GM23338 (cell line): ENCODE results near the gene SMIM12. TPM values are rescaled to one million over a fixed set of nuclear protein-coding genes. Genes with fewer than 3 reads are reported as not detected.

ENCODE experiments used
- ATAC-seq: fragments of 200-7000 bp; cut with Tn5 transposase; 3 replicates; pipeline ENCODE4 v1.9.1; 2020
- DNase-seq: peaks from one replicate; pipeline ENCODE4 v3.0.0-alpha.2; 2015; ENCODE audit warnings: low spot score
- H2AFZ ChIP-seq: fragments of 200-600 bp; sonication (generic); 2 replicates; pipeline ENCODE4 v1.8.0; 2016; ENCODE audit warnings: antibody characterized with exemption, mild to moderate bottlenecking, moderate library complexity
- H3F3A ChIP-seq: fragments of 200-600 bp; sonication (generic); replicated peaks from 2 replicates; pipeline ENCODE4 v1.8.0; 2017; ENCODE audit warnings: antibody characterized with exemption, mixed run types, low read depth
- H3K27ac ChIP-seq: fragments of 200-600 bp; sonication (generic); 2 replicates; pipeline ENCODE4 v1.6.1; 2016; ENCODE audit warnings: low read depth
- H3K27me3 ChIP-seq: fragments of 200-600 bp; sonication (generic); 2 replicates; pipeline ENCODE4 v1.8.0; 2016; ENCODE audit warnings: mild to moderate bottlenecking, mixed run types, moderate library complexity; ENCODE audit not compliant: insufficient read depth
- H3K36me3 ChIP-seq: fragments of 200-600 bp; sonication (generic); 2 replicates; pipeline ENCODE4 v1.8.0; 2016; ENCODE audit warnings: mild to moderate bottlenecking; ENCODE audit not compliant: insufficient read depth
- H3K4me1 ChIP-seq: fragments of 200-600 bp; sonication (generic); 2 replicates; pipeline ENCODE4 v1.8.0; 2016; ENCODE audit warnings: mild to moderate bottlenecking, moderate library complexity; ENCODE audit not compliant: insufficient read depth
- H3K4me2 ChIP-seq: fragments of 200-600 bp; sonication (generic); 2 replicates; pipeline ENCODE4 v1.7.1; 2017; ENCODE audit warnings: mixed run types
- H3K4me3 ChIP-seq: fragments of 200-600 bp; sonication (generic); 2 replicates; pipeline ENCODE4 v1.6.1; 2016; ENCODE audit warnings: mixed run types
- H3K79me2 ChIP-seq: fragments of 200-600 bp; sonication (generic); replicated peaks from 2 replicates; pipeline ENCODE4 v1.8.0; 2017; ENCODE audit warnings: mild to moderate bottlenecking; ENCODE audit not compliant: insufficient read depth
- H3K9me2 ChIP-seq: fragments of 200-600 bp; sonication (generic); 2 replicates; pipeline ENCODE4 v1.8.0; 2017; ENCODE audit not compliant: insufficient read depth
- H4K20me1 ChIP-seq: fragments of 200-600 bp; sonication (generic); replicated peaks from 2 replicates; pipeline ENCODE4 v1.8.0; 2017; ENCODE audit warnings: mild to moderate bottlenecking; ENCODE audit not compliant: insufficient read depth
- H3K27ac Mint-ChIP-seq: 2 replicates; pipeline ENCODE4 v1.8.0; 2020; ENCODE audit warnings: inconsistent platforms, mild to moderate bottlenecking, moderate library complexity, mixed read lengths
- H3K27me3 Mint-ChIP-seq: 3 replicates; pipeline ENCODE4 v1.8.0; 2022; ENCODE audit warnings: low read depth, mild to moderate bottlenecking, moderate library complexity, mixed read lengths, inconsistent platforms; ENCODE audit not compliant: insufficient read depth, poor library complexity
- H3K36me3 Mint-ChIP-seq: 3 replicates; pipeline ENCODE4 v1.8.0; 2021; ENCODE audit warnings: low read depth, mild to moderate bottlenecking, inconsistent platforms, moderate library complexity, mixed read lengths
- H3K4me1 Mint-ChIP-seq: 3 replicates; pipeline ENCODE4 v1.8.0; 2020; ENCODE audit warnings: mild to moderate bottlenecking, inconsistent platforms, mixed read lengths
- H3K4me3 Mint-ChIP-seq: 3 replicates; pipeline ENCODE4 v1.8.0; 2021; ENCODE audit warnings: moderate library complexity, mild to moderate bottlenecking, inconsistent platforms, mixed read lengths
- H3K9me3 Mint-ChIP-seq: 3 replicates; pipeline ENCODE4 v1.8.0; 2020; ENCODE audit warnings: moderate library complexity, mild to moderate bottlenecking, inconsistent platforms, mixed read lengths
- CTCF ChIP-seq, 2 experiments: fragments of 200-600 bp in 1 of 2; sonication (generic) in 1 of 2; conservative IDR thresholded peaks; 2 replicates each; pipeline versions ENCODE4 v1.5.1 to v1.6.1; 2016 to 2017; ENCODE audit warnings: antibody characterized with exemption in 2 of 2, low read depth in 2 of 2, mild to moderate bottlenecking in 2 of 2, moderate library complexity in 1 of 2
- ETS1 ChIP-seq: IDR thresholded peaks from 2 replicates; pipeline ENCODE4 v1.6.1; 2016; ENCODE audit warnings: antibody characterized with exemption
- EZH2 ChIP-seq: fragments of 200-600 bp; sonication (generic); IDR thresholded peaks from one replicate; pipeline ENCODE4 v1.8.0; 2017; ENCODE audit warnings: antibody characterized with exemption, mild to moderate bottlenecking, low read depth; ENCODE audit not compliant: unreplicated experiment
- REST ChIP-seq: IDR thresholded peaks from one replicate; pipeline ENCODE4 v1.6.1; 2018; ENCODE audit warnings: antibody characterized with exemption; ENCODE audit not compliant: unreplicated experiment
- ZNF462 ChIP-seq: fragments of 250-450 bp; sonication (Bioruptor Pico); IDR thresholded peaks from 2 replicates; pipeline ENCODE4 v1.5.0; 2020; ENCODE audit warnings: mild to moderate bottlenecking, moderate library complexity
- polyA plus RNA-seq: library from polyadenylated mRNA; unstranded; fragments of >200 nt; fragmentation: Nextera tagmentation; extraction: Ambion mirVana; gene quantifications from 2 replicates; pipeline ENCODE4 v1.2.1, GENCODE V29; 2016
- total RNA-seq: library from RNA; depleted of rRNA; stranded (reverse); fragments of >200 nt; shearing (Covaris generic); gene quantifications from 2 replicates; pipeline ENCODE4 v1.2.3, GENCODE V29; 2014

The SMIM12 gene
- total and polyA plus RNA-seq, 2 experiments from 2014 or later = 22.7 to 25.3 TPM

- Histone ChIP-seq H3K9me2 (no peaks in the 10 kb centered on the region), H2AFZ (no peak overlapping the region), H3K27me3 (no peaks in the 10 kb centered on the region), H3F3A (no peaks in the 10 kb centered on the region), H3K79me2 (no peaks in the 10 kb centered on the region), H4K20me1 (no peaks in the 10 kb centered on the region), H3K4me3 (no peak overlapping the region), H3K4me2 (no peak overlapping the region), H3K27ac (no peak overlapping the region), H3K36me3 (no peaks in the 10 kb centered on the region), H3K4me1 (no peaks in the 10 kb centered on the region)
- Mint-ChIP-seq H3K4me1 (peaks cover 9% of the 10 kb centered on the region; the same call in 2 of the 3 replicates), H3K36me3 (no peaks in the 10 kb centered on the region; the same call in 2 of the 3 replicates), H3K9me3 (no peaks in the 10 kb centered on the region), H3K4me3 (no peak overlapping the region), H3K27me3 (peaks cover 3% of the 10 kb centered on the region), H3K27ac (no peak overlapping the region)
- TF ChIP-seq ZNF462 (CRISPR knock-in tag) = no peak
- TF ChIP-seq ETS1 = no peak
- no peak for TF ChIP-seq EZH2
- DNase-seq (no peak), ATAC-seq (no peak)
Observed at GRCh38 chr1:34898330-34898761, 38.8 kb upstream of the SMIM12 start.

GRCh38 chr1:34896612-34897011 is 37.1 kb upstream of the SMIM12 start:
- Histone ChIP-seq H3K27me3 (no peaks in the 10 kb centered on the region), H4K20me1 (no peaks in the 10 kb centered on the region), H3K27ac (no peak overlapping the region), H3K4me3 (no peak overlapping the region), H3F3A (no peaks in the 10 kb centered on the region), H2AFZ (no peak overlapping the region), H3K4me1 (no peaks in the 10 kb centered on the region), H3K36me3 (no peaks in the 10 kb centered on the region), H3K4me2 (no peak overlapping the region), H3K79me2 (no peaks in the 10 kb centered on the region), H3K9me2 (no peaks in the 10 kb centered on the region)
- Mint-ChIP-seq H3K4me1 (peaks cover 9% of the 10 kb centered on the region; the same call in 2 of the 3 replicates), H3K36me3 (peaks cover 9% of the 10 kb centered on the region), H3K27me3 (peaks cover 3% of the 10 kb centered on the region), H3K9me3 (peaks cover 15% of the 10 kb centered on the region), H3K27ac (no peak overlapping the region), H3K4me3 (no peak overlapping the region)
- TF ChIP-seq CTCF (conservative IDR thresholded peaks at IDR 0.05; ENCODE audit: low read depth in 2 of 2) (peak in 1 of 2 experiments; percentile 46; a peak in 3 of 4 replicates), REST (no peak)
- ATAC-seq = no peak
- DNase-seq = no peak
